HG03575 (cell line): Measurements from ENCODE around the gene MYOC.

Source experiments
- ATAC-seq: cut with Tn5 transposase; IDR thresholded peaks from one replicate; pipeline ENCODE4 v1.9.1; 2021; ENCODE audit not compliant: unreplicated experiment, insufficient number of reproducible peaks, low FRiP score; ENCODE audit errors: extremely low read depth

Gene MYOC

GRCh38 chr1:171654942-171655745 lies 2.7 kb upstream of the MYOC start:
- no peak for ATAC-seq

- no peak for ATAC-seq
Measured at GRCh38 chr1:171654201-171654941, 1.9 kb upstream of the MYOC start.

GRCh38 chr1:171653796-171654195 lies 1.3 kb upstream of the MYOC start:
- no peak for ATAC-seq

DNA sequence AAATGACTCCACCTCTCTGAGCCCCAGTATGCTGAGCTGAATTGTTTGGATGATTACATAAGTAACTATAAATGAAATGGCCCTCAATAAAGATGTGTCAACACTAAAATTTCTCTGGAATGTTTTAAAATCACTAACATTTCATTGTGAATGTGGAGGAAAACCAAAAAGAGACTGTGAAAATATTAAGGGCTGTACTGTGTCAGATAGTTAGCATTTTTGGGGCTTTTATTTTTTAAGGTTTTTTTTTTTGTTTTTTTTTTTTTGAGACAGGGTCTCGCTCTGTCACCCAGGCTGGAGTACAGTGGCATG lies 6.3 kb downstream of the MYOC start:
- no peak for ATAC-seq

- ATAC-seq, result no peak
Measured at GRCh38 chr1:171645553-171646248, 6.8 kb downstream of the MYOC start.

- ATAC-seq, result no peak
Measured at GRCh38 chr1:171644805-171645483, 7.5 kb downstream of the MYOC start.

DNA sequence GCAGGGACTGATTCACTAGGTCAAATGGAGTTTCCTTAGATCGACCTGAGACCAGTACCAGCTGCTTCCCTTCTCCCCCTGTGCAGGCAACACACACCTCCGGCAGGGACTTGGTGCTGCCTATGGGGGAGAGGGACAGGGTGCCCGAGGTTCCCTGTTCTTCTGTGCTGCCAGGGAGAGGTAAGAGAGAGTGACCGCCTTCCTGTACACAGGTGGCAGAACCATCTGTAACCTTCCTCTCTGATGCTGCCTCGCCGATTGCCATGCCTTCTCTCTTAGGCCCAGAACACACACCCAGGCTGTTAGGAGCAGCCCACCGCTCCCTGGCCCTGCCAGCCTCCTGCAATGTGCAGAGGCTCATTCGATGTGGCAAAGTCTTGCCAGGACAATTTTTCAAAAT lies 9.3 kb downstream of the MYOC start:
- ATAC-seq, result no peak

- ATAC-seq, result no peak
Measured at GRCh38 chr1:171642197-171642596, 10.3 kb downstream of the MYOC start.

- ATAC-seq, result no peak
Measured at GRCh38 chr1:171641076-171641864, 11.2 kb downstream of the MYOC start.

DNA sequence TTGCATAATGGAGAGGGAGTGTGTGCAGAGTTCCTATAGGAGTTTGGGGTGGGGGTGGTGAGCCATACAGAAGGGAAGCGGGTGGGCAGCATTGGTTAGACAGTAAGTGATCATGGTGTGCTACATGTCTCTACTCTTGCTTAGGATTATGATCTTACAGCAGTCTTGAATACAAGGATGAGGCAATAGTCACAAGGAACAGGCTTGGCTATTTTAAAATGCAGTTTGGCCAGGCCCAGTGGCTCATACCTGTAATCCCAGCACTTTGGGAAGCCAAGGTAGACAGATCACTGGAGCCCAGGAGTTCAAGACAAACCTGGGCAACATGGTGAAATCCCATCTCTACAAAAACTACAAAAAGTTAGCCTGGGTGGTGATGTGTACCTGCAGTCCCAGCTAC lies 12.3 kb downstream of the MYOC start:
- no peak for ATAC-seq

GRCh38 chr1:171637928-171638576 lies 14.4 kb downstream of the MYOC start:
- ATAC-seq, result no peak

GRCh38 chr1:171636141-171636540 lies 16.3 kb downstream of the MYOC start:
- no peak for ATAC-seq

GRCh38 chr1:171635661-171636060 lies 16.8 kb downstream of the MYOC start:
- no peak for ATAC-seq

DNA sequence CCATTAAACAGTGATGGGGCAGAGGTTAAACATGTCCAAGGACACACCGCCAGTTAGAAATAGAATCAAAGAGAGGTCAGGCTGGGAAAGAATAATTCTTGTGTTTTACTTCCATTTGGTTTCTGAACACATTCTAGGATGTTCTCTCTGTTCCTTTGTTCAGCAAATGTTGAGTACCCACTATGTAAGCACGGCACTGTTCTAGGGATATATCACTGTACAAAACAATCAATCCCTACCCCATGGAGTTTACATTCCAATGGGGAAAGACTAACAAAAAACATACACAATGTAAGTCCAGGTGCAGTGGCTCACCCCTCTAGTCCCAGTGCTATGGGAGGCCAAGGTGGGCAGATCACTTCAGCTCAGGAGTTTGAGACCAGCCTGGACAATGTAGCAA lies 24.3 kb downstream of the MYOC start:
- ATAC-seq, result no peak

DNA sequence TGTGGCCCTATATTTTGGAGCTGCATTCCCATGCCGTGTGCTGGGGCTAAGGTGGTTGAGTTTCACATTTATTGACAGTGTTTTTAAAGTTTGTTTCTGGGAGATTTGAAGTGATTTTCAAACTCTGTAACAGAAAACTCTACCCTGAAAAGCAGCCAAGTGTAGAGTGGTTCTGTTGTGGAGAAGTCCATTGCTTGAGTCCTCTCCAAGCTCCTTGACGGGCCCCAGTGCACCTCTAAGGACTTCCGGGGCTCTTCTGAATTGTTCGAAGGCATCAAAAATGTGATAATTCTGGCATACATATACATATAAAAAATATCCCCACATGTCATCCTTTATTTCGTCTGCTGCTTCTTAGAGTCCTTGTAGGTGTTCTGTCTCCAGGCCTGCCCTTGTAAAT lies 25.5 kb downstream of the MYOC start:
- no peak for ATAC-seq

GRCh38 chr1:171625225-171625624 lies 27.3 kb downstream of the MYOC start:
- no peak for ATAC-seq

- no peak for ATAC-seq
Measured at GRCh38 chr1:171623651-171624331, 28.7 kb downstream of the MYOC start.

- no peak for ATAC-seq
Measured at GRCh38 chr1:171622152-171622462, 30.4 kb downstream of the MYOC start, which contains the start of gene MYOCOS. Gene MYOCOS (plus strand): TSS chr1:171622243. CDS start chr1:171623884, 1,641 bp downstream.
